DND-41 (cell line): ENCODE measurements around the gene PTPN1.
"Not testable (repeated sequence)": the region's sequence is repeated elsewhere in the genome, so short reads cannot be mapped to it uniquely, and the experiment has no call there.

Experiments used
- ATAC-seq: fragments of 200-7000 bp; cut with Tn5 transposase; 3 replicates; pipeline ENCODE4 v1.9.1; 2021; ENCODE audit warnings: low read depth; ENCODE audit not compliant: insufficient read depth
- DNase-seq: peaks from one replicate; pipeline ENCODE4 v3.0.0-alpha.2; 2020
- H2AFZ ChIP-seq: 2 replicates; pipeline ENCODE4 v1.6.0; 2012; ENCODE audit warnings: low read depth, low read length
- H3K27ac ChIP-seq: 2 replicates; pipeline ENCODE4 v1.5.1; 2012; ENCODE audit warnings: low read length, inconsistent platforms
- H3K27me3 ChIP-seq: fragments of 200-600 bp; sonication (generic); 2 replicates; pipeline ENCODE4 v1.6.0; 2012; ENCODE audit warnings: low read length, mild to moderate bottlenecking, inconsistent platforms; ENCODE audit not compliant: insufficient read depth, poor library complexity
- H3K36me3 ChIP-seq: 2 replicates; pipeline ENCODE4 v1.5.1; 2012; ENCODE audit warnings: low read length, inconsistent platforms; ENCODE audit not compliant: insufficient read depth
- H3K4me1 ChIP-seq: 2 replicates; pipeline ENCODE4 v1.5.1; 2012; ENCODE audit warnings: mild to moderate bottlenecking, low read length; ENCODE audit not compliant: insufficient read depth
- H3K4me2 ChIP-seq: 2 replicates; pipeline ENCODE4 v1.6.0; 2012; ENCODE audit warnings: mild to moderate bottlenecking, moderate library complexity, low read length, inconsistent platforms; ENCODE audit not compliant: insufficient read depth
- H3K4me3 ChIP-seq, 2 experiments: fragments of 200-600 bp in 1 of 2; shearing (Covaris generic) in 1 of 2; 2 replicates each; pipeline ENCODE4 v1.5.1; 2012 to 2016; ENCODE audit warnings: inconsistent platforms in 2 of 2, low read length in 2 of 2, mild to moderate bottlenecking in 2 of 2, low read depth in 1 of 2, moderate library complexity in 1 of 2
- H3K79me2 ChIP-seq: 2 replicates; pipeline ENCODE4 v1.6.0; 2012; ENCODE audit warnings: low read length, inconsistent platforms; ENCODE audit not compliant: insufficient read depth
- H3K9ac ChIP-seq: 2 replicates; pipeline ENCODE4 v1.6.0; 2012; ENCODE audit warnings: low read depth, mild to moderate bottlenecking, inconsistent platforms, low read length, moderate library complexity
- H3K9me3 ChIP-seq: 2 replicates; pipeline ENCODE4 v1.5.1; 2012; ENCODE audit warnings: low read length, moderate library complexity, mild to moderate bottlenecking, inconsistent platforms; ENCODE audit not compliant: insufficient read depth, severe bottlenecking
- H4K20me1 ChIP-seq: 2 replicates; pipeline ENCODE4 v1.6.0; 2012; ENCODE audit warnings: low read length; ENCODE audit not compliant: insufficient read depth
- EZH2 ChIP-seq: IDR thresholded peaks from 3 replicates; pipeline ENCODE4 v1.6.1; 2012; ENCODE audit warnings: borderline replicate concordance, low read depth, mild to moderate bottlenecking, moderate library complexity, low read length, inconsistent platforms; ENCODE audit not compliant: severe bottlenecking
- TF ChIP-seq, protein P1 (sequence below): IDR thresholded peaks from 2 replicates; pipeline ENCODE4 v1.5.1; 2012; ENCODE audit warnings: borderline replicate concordance, low read length, moderate library complexity, mild to moderate bottlenecking; ENCODE audit not compliant: poor library complexity, severe bottlenecking; ENCODE audit errors: extremely low read depth

The PTPN1 gene

GRCh38 chr20:50597406-50597969 lies 87.3 kb downstream of the PTPN1 start:
- DNase-seq (no peak), ATAC-seq (no peak)
- Histone ChIP-seq H3K36me3 (no peaks in the 10 kb centered on the region), H4K20me1 (0 out of 2 replicates have a peak, but pooled peaks cover 7% of the 10 kb centered on the region), H3K9ac (no peak overlapping the region), H3K4me2 (no peak overlapping the region), H3K79me2 (no peaks in the 10 kb centered on the region), H2AFZ (no peak overlapping the region), H3K27me3 (peaks cover 3% of the 10 kb centered on the region), H3K4me1 (no peaks in the 10 kb centered on the region), H3K4me3 (no peak overlapping the region), H3K27ac (no peak overlapping the region), H3K9me3 (no peaks in the 10 kb centered on the region)
- TF ChIP-seq, protein P1, sequence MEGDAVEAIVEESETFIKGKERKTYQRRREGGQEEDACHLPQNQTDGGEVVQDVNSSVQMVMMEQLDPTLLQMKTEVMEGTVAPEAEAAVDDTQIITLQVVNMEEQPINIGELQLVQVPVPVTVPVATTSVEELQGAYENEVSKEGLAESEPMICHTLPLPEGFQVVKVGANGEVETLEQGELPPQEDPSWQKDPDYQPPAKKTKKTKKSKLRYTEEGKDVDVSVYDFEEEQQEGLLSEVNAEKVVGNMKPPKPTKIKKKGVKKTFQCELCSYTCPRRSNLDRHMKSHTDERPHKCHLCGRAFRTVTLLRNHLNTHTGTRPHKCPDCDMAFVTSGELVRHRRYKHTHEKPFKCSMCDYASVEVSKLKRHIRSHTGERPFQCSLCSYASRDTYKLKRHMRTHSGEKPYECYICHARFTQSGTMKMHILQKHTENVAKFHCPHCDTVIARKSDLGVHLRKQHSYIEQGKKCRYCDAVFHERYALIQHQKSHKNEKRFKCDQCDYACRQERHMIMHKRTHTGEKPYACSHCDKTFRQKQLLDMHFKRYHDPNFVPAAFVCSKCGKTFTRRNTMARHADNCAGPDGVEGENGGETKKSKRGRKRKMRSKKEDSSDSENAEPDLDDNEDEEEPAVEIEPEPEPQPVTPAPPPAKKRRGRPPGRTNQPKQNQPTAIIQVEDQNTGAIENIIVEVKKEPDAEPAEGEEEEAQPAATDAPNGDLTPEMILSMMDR = no peak
- TF ChIP-seq EZH2 = no peak

DNA sequence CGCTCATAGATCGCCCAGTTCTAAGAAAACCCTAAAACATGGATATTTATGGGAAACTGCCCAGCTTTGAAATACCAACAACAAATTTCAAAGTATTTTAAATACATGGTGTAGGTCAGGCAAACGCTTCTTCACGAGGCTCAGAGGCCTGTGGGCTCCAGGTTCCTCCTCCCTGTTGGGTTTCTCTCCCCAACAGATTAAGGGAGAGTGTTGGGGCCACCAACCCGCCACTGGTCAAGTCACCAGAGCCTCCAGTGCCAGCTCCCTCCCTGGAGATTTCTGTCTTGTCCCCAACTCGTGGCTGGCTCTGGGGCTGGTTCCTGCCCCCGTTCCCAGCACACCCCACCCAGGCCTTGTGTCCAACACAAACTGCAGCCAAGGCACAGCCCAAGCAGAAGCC lies 87.9 kb downstream of the PTPN1 start:
- Histone ChIP-seq H3K9me3 (no peaks in the 10 kb centered on the region), H4K20me1 (0 out of 2 replicates have a peak, but pooled peaks cover 7% of the 10 kb centered on the region), H3K4me1 (no peaks in the 10 kb centered on the region), H3K4me2 (no peak overlapping the region), H3K27ac (no peak overlapping the region), H3K9ac (no peak overlapping the region), H3K79me2 (no peaks in the 10 kb centered on the region), H3K4me3 (no peak overlapping the region), H3K36me3 (no peaks in the 10 kb centered on the region), H3K27me3 (peaks cover 3% of the 10 kb centered on the region), H2AFZ (no peak overlapping the region)
- TF ChIP-seq, protein P1 = no peak
- no peak for TF ChIP-seq EZH2
- DNase-seq (no peak), ATAC-seq (no peak)

DNA sequence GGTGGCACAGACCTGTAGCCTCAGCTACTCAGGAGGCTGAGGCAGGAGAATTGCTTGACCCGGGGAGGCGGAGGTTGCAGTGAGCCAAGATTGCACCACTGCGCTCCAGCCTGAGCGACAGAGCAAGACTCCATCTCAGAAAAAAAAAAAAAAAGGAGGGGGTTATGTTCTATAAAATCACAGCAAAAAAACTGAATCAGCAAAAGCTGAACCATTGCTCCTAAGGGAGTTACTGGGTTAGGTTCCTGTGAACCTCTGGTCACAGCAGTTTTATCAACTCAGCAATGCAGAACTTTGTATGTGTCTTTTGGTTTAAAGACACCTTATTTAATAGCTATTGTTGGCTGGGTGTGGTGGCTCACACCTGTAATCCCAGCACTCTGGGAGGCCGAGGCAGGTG lies 88.6 kb downstream of the PTPN1 start:
- not testable (repeated sequence) for H2AFZ ChIP-seq, H3K79me2 ChIP-seq, H3K4me3 ChIP-seq, H3K27ac ChIP-seq, DNase-seq, ATAC-seq, H3K27me3 ChIP-seq, H3K4me2 ChIP-seq, H4K20me1 ChIP-seq, H3K9me3 ChIP-seq, H3K4me1 ChIP-seq, H3K36me3 ChIP-seq, H3K9ac ChIP-seq

GRCh38 chr20:50600281-50600895 lies 90.2 kb downstream of the PTPN1 start:
- H3K9me3 ChIP-seq = no peaks in the 10 kb centered on the region

More at GRCh38 chr20:50600281-50600895, 90.2 kb downstream of the PTPN1 start:
- DNase-seq = no peak
- 0 out of 2 replicates have a peak, but pooled peaks cover 4% of the 10 kb centered on the region for H4K20me1 ChIP-seq
- no peaks in the 10 kb centered on the region for H3K36me3 ChIP-seq
- no peak overlapping the region for H3K4me2 ChIP-seq
- no peak overlapping the region for H3K27ac ChIP-seq
- peaks cover 3% of the 10 kb centered on the region for H3K27me3 ChIP-seq
- no peak for ATAC-seq
- no peaks in the 10 kb centered on the region for H3K79me2 ChIP-seq
- TF ChIP-seq, protein P1 = no peak
- no peak for TF ChIP-seq EZH2
- H3K9ac ChIP-seq = no peak overlapping the region
- H3K4me3 ChIP-seq = no peak overlapping the region
- H3K4me1 ChIP-seq = no peaks in the 10 kb centered on the region
- H2AFZ ChIP-seq = no peak overlapping the region
